Activated naive CD4-positive, alpha-beta T cell treated with anti-CD3 and anti-CD28 coated beads, Interleukin-2, amount 10 ng/mL, durations not matched to agents 7 days and 5 days (primary cell): Measurements from ENCODE around the gene CEP76.

Experiments used
- CTCF ChIA-PET: fragments of 350-600 bp; sonication (Branson Sonifier 250); formaldehyde crosslinking; loops from one replicate; lab custom pipeline; 2021; ENCODE audit warnings: antibody characterized with exemption; lab: Charles Lee
- DNase-seq: peaks from one replicate; pipeline ENCODE4 v3.0.0-alpha.2; 2020
- H3K27ac Mint-ChIP-seq: one replicate; pipeline ENCODE4 v1.8.0; 2021; ENCODE audit warnings: mild to moderate bottlenecking, moderate library complexity, mixed read lengths
- H3K27me3 Mint-ChIP-seq: one replicate; pipeline ENCODE4 v1.8.0; 2021; ENCODE audit warnings: mild to moderate bottlenecking, mixed read lengths
- H3K36me3 Mint-ChIP-seq: one replicate; pipeline ENCODE4 v1.8.0; 2021; ENCODE audit warnings: mixed read lengths
- H3K4me1 Mint-ChIP-seq: one replicate; pipeline ENCODE4 v1.8.0; 2021; ENCODE audit warnings: mixed read lengths
- H3K4me3 Mint-ChIP-seq: one replicate; pipeline ENCODE4 v1.8.0; 2021; ENCODE audit warnings: mild to moderate bottlenecking, moderate library complexity, mixed read lengths
- H3K9me3 Mint-ChIP-seq: one replicate; pipeline ENCODE4 v1.8.0; 2021; ENCODE audit warnings: mixed read lengths

Gene CEP76, protein sequence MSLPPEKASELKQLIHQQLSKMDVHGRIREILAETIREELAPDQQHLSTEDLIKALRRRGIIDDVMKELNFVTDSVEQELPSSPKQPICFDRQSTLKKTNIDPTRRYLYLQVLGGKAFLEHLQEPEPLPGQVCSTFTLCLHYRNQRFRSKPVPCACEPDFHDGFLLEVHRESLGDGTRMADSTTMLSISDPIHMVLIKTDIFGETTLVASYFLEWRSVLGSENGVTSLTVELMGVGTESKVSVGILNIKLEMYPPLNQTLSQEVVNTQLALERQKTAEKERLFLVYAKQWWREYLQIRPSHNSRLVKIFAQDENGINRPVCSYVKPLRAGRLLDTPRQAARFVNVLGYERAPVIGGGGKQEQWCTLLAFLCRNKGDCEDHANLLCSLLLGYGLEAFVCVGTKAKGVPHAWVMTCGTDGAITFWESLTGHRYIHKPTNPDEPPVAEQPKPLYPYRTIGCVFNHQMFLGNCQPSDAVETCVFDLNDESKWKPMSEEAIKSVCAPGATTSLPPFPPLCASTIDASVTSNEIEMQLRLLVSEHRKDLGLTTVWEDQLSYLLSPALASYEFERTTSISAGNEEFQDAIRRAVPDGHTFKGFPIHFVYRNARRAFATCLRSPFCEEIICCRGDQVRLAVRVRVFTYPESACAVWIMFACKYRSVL

DNA sequence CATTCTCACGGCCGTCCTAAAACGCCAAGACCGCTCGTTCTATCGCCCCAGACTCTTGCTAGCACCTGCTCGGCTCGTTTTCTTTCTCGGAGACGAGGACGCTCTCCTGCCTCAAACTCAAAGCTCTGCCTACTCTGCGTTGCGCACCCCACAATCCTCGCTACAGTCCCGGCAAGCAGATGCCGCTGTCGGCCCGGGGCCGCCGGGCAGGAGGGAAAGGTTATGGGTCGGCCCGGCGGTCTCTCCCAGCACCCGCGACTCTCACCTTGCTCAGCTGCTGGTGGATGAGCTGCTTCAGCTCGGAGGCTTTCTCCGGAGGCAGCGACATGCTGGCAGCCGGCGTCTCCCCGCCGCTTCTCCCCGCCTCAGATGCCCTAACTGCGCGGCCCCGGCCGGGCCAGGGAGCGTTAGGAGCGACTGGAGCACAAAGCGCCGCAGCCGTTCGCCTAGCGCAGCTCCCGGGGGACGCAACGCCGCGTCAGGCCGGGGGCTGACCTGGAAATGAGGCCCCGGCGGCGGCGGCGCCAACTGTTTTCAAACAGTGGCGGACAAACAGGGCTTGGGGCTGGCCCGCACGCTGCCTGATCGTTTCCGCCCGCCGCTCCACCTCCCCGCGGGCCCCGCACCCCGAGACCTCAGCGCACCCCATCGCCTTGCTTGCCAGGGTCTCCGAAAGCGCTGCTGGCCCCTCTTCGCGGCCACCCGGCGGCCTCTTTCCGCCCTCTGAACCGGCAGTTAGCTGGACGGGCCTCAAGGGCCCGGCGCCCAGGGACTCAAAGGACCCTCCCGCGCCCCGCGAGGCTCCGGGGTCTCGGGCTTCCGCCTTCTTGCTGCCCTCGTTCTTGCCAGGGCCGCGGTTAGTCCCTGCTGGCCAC, at the start of gene CEP76, which contains the start of gene PSMG2:
TSS of gene CEP76 (minus strand) at position 503 of the 875 bp plus-strand sequence. CDS start at position 328, 175 bp downstream.
TSS of gene PSMG2 (plus strand) at position 822 of the 875 bp plus-strand sequence. CDS start 66 bp downstream, outside the sequence.
- H3K27me3 Mint-ChIP-seq, result no peaks in the 10 kb centered on the region
- peaks cover 45% of the 10 kb centered on the region for H3K36me3 Mint-ChIP-seq
- peak; percentile 89 for DNase-seq
- CTCF ChIA-PET, result interaction anchor here (0.7 to 1.5 kb wide), 4 partner anchors 9 to 540 kb away, joined by 3 to 4 read pairs (median 4); no protein-coding TSS in a partner anchor
- peak within 1 kb of the TSS; percentile 98 for H3K4me3 Mint-ChIP-seq
- peaks cover 55% of the 10 kb centered on the region for H3K4me1 Mint-ChIP-seq
- peak within 1 kb of the TSS; percentile 96 for H3K27ac Mint-ChIP-seq
- no peaks in the 10 kb centered on the region for H3K9me3 Mint-ChIP-seq

DNA sequence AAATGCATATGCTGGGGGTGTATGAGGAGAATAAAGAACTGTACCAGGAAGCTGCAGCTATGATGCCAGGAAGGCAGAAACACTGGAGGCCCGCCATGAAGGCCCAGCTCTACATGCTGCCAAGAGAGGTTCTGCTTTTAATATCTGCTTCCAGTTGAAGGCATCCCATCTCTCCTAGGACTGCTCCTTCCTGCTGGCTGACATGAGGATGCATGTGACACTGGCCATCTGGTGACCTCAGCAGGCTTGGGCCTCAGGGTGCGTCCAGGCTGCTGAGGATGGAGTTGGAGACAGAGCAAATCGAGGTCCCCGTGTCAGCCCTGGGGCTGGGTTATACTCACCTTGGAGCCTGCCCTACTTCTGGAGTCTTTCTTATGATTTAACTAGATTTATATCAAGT, 49.4 kb upstream of the CEP76 start:
- peaks cover 3% of the 10 kb centered on the region for H3K9me3 Mint-ChIP-seq
- CTCF ChIA-PET, result interaction anchor here (0.7 to 1.7 kb wide), 2 partner anchors 8 to 141 kb away, joined by 3 to 6 read pairs; no protein-coding TSS in a partner anchor
- H3K4me3 Mint-ChIP-seq, result no peak overlapping the region
- H3K27ac Mint-ChIP-seq, result no peak overlapping the region
- peaks cover 3% of the 10 kb centered on the region for H3K36me3 Mint-ChIP-seq
- peaks cover 21% of the 10 kb centered on the region for H3K27me3 Mint-ChIP-seq
- H3K4me1 Mint-ChIP-seq, result peaks cover 21% of the 10 kb centered on the region
- DNase-seq, result no peak

DNA sequence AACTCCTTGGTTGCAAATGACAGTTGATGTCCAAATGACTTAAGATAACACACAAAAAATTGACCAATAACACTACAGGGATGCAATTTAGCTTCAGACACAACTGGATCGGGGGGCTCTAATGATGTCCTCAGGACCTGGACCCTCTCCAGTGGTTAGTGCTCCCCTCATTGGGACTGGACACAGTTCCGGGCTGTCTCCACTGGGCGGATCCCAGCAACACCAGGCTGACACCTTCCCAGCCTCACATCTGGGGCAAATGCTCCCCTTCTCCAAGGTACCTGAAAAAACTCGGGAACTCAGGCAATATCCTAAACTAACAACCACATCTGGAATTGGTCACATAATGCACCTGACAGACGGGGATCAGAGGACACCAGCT, 49.0 kb upstream of the CEP76 start:
- CTCF ChIA-PET, result interaction anchor here (1.7 kb wide), 1 partner anchor 141 kb away, joined by 6 read pairs; no protein-coding TSS in a partner anchor
- H3K36me3 Mint-ChIP-seq, result no peaks in the 10 kb centered on the region
- H3K27me3 Mint-ChIP-seq, result peaks cover 21% of the 10 kb centered on the region
- peaks cover under 1% of the 10 kb centered on the region for H3K9me3 Mint-ChIP-seq
- H3K4me1 Mint-ChIP-seq, result peaks cover 21% of the 10 kb centered on the region
- H3K27ac Mint-ChIP-seq, result no peak overlapping the region
- no peak for DNase-seq
- H3K4me3 Mint-ChIP-seq, result no peak overlapping the region

DNA sequence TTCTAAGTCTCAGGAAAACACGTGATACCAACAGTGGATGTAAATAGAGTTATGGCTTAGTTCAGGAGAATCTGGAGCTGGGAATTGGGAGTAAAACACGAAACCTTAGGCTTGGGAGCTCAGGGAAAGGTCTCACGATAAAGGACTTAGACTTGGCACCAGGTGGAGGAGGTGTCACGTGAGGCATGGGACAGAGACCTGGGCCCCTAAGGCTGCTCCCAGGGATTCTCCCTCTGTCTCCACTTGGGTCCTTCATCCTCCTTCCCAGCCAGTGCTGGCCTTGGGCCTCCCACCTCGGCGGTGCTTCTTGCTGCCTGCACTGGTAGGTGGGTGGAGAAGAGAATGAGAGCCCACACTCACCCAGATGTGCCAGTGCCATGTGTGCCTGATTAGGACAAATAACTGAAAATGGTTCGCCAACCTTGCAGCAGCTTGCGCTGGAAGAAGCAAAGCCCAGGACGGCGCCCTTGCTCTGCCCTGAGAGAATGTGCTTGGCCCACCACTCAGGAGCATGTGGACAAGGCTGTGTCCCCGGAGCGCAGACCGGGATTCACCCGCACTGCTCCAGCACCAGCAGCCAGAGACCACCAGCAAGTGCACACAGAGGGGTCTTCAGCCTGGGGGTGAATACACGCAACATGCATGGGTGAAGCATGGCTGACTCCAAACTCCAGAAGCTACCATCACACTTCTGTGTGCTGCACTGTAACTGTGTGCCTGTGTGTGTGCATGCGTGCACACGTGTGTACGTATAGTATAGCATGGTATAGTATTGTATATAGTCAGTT, 48.4 kb upstream of the CEP76 start:
- H3K27me3 Mint-ChIP-seq, result peaks cover 21% of the 10 kb centered on the region
- H3K4me3 Mint-ChIP-seq, result no peak overlapping the region
- DNase-seq, result no peak
- H3K27ac Mint-ChIP-seq, result no peak overlapping the region
- peaks cover 21% of the 10 kb centered on the region for H3K4me1 Mint-ChIP-seq
- H3K9me3 Mint-ChIP-seq, result no peaks in the 10 kb centered on the region
- CTCF ChIA-PET, result interaction anchor here (1.1 to 14.5 kb wide), 8 partner anchors 24 to 185 kb away, joined by 3 to 114 read pairs (median 4); no protein-coding TSS in a partner anchor
- H3K36me3 Mint-ChIP-seq, result no peaks in the 10 kb centered on the region

DNA sequence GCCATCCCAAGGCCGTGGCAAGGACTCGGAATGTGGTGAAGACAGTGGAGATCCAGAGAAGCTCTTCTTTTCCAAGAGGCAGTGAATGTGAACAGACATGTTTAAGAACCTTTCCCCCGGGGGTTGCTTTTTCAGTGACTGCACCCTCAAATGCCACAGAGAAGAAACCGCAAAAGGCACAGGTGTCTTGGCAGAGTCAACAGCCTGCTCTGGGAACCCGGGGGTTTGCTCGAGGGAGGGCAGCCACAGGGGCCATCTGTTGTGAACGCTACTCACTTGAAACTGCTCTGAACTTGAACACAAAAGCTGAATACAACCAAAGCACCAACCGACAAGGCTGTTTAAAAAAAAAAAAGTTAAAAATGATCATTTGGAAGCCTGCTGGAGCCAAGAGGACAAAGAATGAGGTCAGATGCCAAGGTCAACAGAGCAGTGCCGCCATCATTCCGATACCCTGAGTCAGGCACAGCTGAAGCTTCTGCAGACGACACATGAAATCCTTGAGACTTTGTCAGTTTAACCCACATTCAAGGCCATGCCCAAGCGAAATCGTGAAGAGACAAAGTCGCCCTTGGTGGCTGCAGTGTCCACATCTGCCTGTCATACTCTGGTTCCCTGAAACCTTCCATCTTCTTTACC, 47.7 kb upstream of the CEP76 start:
- Mint-ChIP-seq H3K27ac (peak overlapping the region; percentile 79), H3K36me3 (no peaks in the 10 kb centered on the region)

DNA sequence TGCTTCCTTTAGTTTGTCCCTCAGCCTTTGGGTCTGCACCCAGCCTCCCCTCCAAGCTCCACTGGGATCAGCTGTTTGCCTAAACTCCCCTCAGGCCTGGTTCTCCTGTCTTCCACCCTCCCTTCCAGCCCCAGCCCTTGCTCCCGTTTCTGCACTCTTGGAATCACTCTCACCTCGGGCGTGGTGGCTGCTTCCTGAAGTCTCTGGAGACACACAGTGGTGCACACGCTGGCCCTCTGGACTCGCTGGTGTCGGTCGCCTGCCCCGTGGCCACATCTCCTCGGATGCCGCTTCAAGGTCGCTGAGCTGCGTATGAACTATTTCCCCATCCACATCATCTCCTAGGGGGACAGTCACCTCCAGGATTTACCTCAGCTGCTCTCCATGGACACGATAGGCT, 46.6 kb upstream of the CEP76 start:
- no peaks in the 10 kb centered on the region for H3K36me3 Mint-ChIP-seq
- no peak overlapping the region for H3K4me3 Mint-ChIP-seq
- CTCF ChIA-PET, result interaction anchor here (1.5 to 14.5 kb wide), 5 partner anchors 22 to 186 kb away, joined by 3 to 114 read pairs (median 17); no protein-coding TSS in a partner anchor
- no peak for DNase-seq
- H3K4me1 Mint-ChIP-seq, result peaks cover 21% of the 10 kb centered on the region
- H3K9me3 Mint-ChIP-seq, result no peaks in the 10 kb centered on the region
- H3K27me3 Mint-ChIP-seq, result peaks cover 21% of the 10 kb centered on the region
- H3K27ac Mint-ChIP-seq, result peak overlapping the region; percentile 79

More for the DNA sequence above, 47.7 kb upstream of the CEP76 start:
- peak; percentile 68 for DNase-seq
- CTCF ChIA-PET, result interaction anchor here (1.1 to 14.5 kb wide), 8 partner anchors 23 to 185 kb away, joined by 3 to 114 read pairs (median 4); no protein-coding TSS in a partner anchor
- Mint-ChIP-seq H3K4me1 (peaks cover 21% of the 10 kb centered on the region), H3K27me3 (peaks cover 21% of the 10 kb centered on the region), H3K9me3 (no peaks in the 10 kb centered on the region), H3K4me3 (peak overlapping the region; percentile 21)

DNA sequence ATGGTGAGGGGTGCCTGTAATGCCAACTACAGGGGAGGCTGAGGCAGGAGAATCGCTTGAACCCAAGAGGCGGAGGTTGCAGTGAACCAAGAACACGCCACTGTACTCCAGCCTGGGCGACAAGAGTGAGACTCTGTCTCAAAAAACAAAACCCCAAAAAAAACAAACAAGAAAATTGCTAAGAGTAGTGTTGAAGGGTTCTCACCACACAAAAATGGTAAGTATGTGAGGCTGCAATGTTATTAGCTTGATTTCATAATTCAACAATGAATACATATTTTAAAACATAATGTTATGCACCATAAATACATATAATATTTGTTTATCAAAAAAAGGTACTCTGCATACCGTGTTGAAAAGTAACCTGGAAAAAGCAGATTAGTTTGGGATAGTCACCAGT, 46.1 kb upstream of the CEP76 start:
- Mint-ChIP-seq H3K4me1 (peaks cover 21% of the 10 kb centered on the region), H3K27me3 (peaks cover 21% of the 10 kb centered on the region), H3K4me3 (no peak overlapping the region), H3K27ac (no peak overlapping the region), H3K9me3 (no peaks in the 10 kb centered on the region), H3K36me3 (no peaks in the 10 kb centered on the region)
- no peak for DNase-seq
- CTCF ChIA-PET, result interaction anchor here (0.7 to 14.5 kb wide), 5 partner anchors 22 to 187 kb away, joined by 3 to 114 read pairs (median 17); no protein-coding TSS in a partner anchor

DNA sequence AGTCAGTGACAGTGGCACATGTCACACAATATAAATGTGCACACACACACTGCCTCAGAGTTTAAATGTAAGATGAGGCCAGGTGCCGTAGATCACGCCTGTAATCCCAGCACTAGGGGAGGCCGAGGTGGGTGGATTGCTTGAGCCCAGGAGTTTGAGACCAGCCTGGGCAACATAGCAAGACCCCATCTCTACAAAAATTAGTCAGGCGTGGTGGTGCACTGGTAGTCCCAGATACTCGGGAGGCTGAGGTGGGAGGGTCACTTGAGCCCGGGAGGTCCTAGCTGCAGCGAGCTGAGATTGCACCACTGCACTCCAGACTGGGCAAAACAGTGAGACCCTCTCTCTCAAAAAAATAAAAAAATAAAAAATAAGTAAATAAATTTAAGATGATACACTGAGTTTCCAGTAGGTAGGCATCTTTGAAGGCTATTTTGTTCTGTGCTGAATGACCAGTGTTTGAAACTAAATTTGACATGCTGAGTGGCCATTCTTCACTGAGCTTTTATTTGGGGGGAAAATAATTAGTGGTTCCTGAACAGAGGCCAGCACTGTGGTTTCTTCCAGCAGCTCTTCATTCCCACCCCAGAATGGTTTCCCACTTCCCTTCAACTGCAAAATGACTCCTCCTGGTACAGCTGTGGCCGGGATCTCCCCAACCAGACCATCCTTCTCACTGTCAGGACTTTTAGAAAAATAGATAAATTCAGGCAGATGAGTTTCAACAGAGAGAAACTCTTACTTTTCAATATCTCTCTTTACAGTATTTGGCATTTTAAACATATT, 45.2 kb upstream of the CEP76 start:
- no peak for DNase-seq
- Mint-ChIP-seq H3K27me3 (peaks cover 21% of the 10 kb centered on the region), H3K27ac (no peak overlapping the region), H3K36me3 (no peaks in the 10 kb centered on the region), H3K4me3 (no peak overlapping the region), H3K9me3 (no peaks in the 10 kb centered on the region), H3K4me1 (peaks cover 21% of the 10 kb centered on the region)
- CTCF ChIA-PET, result interaction anchor here (0.9 to 14.5 kb wide), 4 partner anchors 10 to 188 kb away, joined by 4 to 114 read pairs (median 19); no protein-coding TSS in a partner anchor

DNA sequence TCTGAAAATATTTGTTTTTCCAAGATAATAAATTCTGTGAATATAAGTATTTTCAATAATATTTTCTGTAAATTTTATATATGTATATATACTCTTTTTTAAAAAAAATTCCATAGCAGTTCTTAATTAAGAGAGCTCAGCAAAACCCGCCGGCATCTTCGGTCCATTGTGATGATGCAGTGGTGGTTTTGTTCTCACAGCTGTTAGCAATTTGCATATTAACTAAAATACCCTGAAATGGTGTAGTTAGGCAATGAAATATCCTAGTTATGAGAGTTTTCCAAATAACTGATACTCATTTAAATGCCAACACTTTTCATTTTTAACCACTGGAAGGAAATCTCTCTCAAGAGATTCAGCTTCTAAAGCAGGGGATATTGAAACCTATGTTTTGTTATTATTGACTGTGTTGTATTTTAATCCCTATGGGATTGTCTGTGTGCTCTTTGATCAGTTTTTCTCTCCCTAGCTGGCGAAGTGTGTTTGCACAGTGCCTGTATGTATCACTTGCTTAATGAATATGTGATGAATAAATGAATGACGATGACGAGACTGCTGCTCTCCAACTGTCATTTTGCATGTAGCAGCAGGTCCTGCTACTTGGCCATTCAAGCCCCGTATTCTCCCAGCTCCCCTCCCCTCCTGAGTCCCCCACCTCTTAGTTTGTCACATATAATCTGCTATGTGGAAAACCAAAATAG, 42.7 kb upstream of the CEP76 start:
- Mint-ChIP-seq H3K27ac (no peak overlapping the region), H3K27me3 (peaks cover 17% of the 10 kb centered on the region)
- no peak for DNase-seq

DNA sequence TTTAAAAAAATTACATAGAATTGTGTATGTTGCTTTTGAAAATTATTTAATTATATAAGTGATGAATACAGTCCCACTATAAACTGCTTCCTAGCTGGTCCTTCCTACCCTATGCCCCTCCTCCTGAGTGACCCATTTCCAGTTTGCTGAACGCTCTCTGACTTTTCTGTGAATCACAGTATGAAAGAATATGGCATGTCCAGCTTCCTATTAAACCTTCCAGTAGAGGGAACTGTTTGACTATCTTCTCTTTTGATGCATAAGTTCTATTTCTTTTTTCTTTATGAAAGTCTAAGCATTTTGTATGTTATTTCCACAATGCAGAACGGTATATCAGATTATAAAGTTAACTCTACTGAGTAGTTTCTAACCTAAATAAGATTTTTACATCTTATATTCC, 41.6 kb upstream of the CEP76 start:
- DNase-seq, result no peak
- H3K27me3 Mint-ChIP-seq, result peaks cover 9% of the 10 kb centered on the region
- no peaks in the 10 kb centered on the region for H3K36me3 Mint-ChIP-seq
- peaks cover 2% of the 10 kb centered on the region for H3K4me1 Mint-ChIP-seq
- CTCF ChIA-PET, result interaction anchor here (0.6 to 14.5 kb wide), 12 partner anchors 8 to 416 kb away, joined by 3 to 114 read pairs (median 4); no protein-coding TSS in a partner anchor
- H3K4me3 Mint-ChIP-seq, result no peak overlapping the region
- H3K27ac Mint-ChIP-seq, result no peak overlapping the region
- H3K9me3 Mint-ChIP-seq, result no peaks in the 10 kb centered on the region

More for the DNA sequence above, 42.7 kb upstream of the CEP76 start:
- no peaks in the 10 kb centered on the region for H3K36me3 Mint-ChIP-seq
- peaks cover 13% of the 10 kb centered on the region for H3K4me1 Mint-ChIP-seq
- no peak overlapping the region for H3K4me3 Mint-ChIP-seq
- CTCF ChIA-PET, result interaction anchor here (1.0 to 14.5 kb wide), 9 partner anchors 15 to 190 kb away, joined by 3 to 114 read pairs (median 4); no protein-coding TSS in a partner anchor
- no peaks in the 10 kb centered on the region for H3K9me3 Mint-ChIP-seq

DNA sequence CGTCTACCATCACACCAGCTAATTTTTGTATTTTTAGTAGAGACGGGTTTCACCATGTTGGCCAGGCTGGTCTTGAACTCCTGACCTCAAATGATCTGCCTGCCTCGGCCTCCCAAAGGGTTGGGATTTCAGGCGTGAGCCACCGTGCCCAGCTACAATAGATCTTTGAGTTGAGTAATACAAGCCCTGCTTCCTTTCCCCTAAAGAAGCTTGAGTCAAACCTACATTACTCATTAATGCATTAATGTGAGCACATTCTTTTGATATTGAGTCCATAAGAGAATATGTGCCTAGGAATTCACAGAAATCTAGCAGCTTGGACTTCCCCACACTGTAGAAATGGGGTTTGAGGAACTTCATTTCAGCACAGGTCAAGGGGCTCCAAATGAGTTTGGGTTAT, 39.9 kb upstream of the CEP76 start:
- Mint-ChIP-seq H3K4me1 (no peaks in the 10 kb centered on the region), H3K9me3 (no peaks in the 10 kb centered on the region), H3K4me3 (no peak overlapping the region), H3K27me3 (no peaks in the 10 kb centered on the region), H3K27ac (no peak overlapping the region), H3K36me3 (no peaks in the 10 kb centered on the region)
- CTCF ChIA-PET, result interaction anchor here (0.8 to 14.5 kb wide), 7 partner anchors 11 to 193 kb away, joined by 3 to 114 read pairs (median 4); no protein-coding TSS in a partner anchor
- no peak for DNase-seq
